Choroid plexus epithelial cell (primary cell): Measurements from ENCODE around the gene GYG1.

Experiments
- DNase-seq: peaks from one replicate; pipeline ENCODE4 v3.0.0-alpha.2; 2010; ENCODE audit warnings: low read depth
- H3K4me3 ChIP-seq: 2 replicates; pipeline ENCODE4 v1.5.1; 2011; ENCODE audit warnings: low read depth, mild to moderate bottlenecking, control low read depth, low read length, moderate library complexity
- CTCF ChIP-seq: conservative IDR thresholded peaks from 2 replicates; pipeline ENCODE4 v1.5.1; 2011; ENCODE audit warnings: low read depth, mild to moderate bottlenecking, control low read depth, inconsistent platforms, low read length, moderate library complexity

GYG1 gene

GRCh38 chr3:149031096-149031495 is 39.8 kb downstream of the GYG1 start:
- no peak for TF ChIP-seq CTCF

GRCh38 chr3:149037684-149038083 is 46.3 kb downstream of the GYG1 start:
- DNase-seq: no peak
- TF ChIP-seq CTCF: no peak
- no peak overlapping the region for H3K4me3 ChIP-seq

More at GRCh38 chr3:149031096-149031495, 39.8 kb downstream of the GYG1 start:
- DNase-seq: no peak
- no peak overlapping the region for H3K4me3 ChIP-seq

GRCh38 chr3:149038322-149038721 is 47.0 kb downstream of the GYG1 start:
- no peak for DNase-seq
- no peak for TF ChIP-seq CTCF
- H3K4me3 ChIP-seq: no peak overlapping the region

- no peak for TF ChIP-seq CTCF
- DNase-seq: peak; percentile 77
- no peak overlapping the region for H3K4me3 ChIP-seq
Measured at GRCh38 chr3:149042789-149043386, 51.5 kb downstream of the GYG1 start.

- H3K4me3 ChIP-seq: no peak overlapping the region
- DNase-seq: no peak
- TF ChIP-seq CTCF: no peak
Measured at GRCh38 chr3:149044339-149045083, 53.2 kb downstream of the GYG1 start.

- no peak overlapping the region for H3K4me3 ChIP-seq
- TF ChIP-seq CTCF: no peak
- peak; percentile 34 for DNase-seq
Measured at GRCh38 chr3:149055575-149055974, 64.2 kb downstream of the GYG1 start.

- TF ChIP-seq CTCF: no peak
- H3K4me3 ChIP-seq: no peak overlapping the region
- DNase-seq: no peak
Measured at GRCh38 chr3:149058198-149058597, 66.9 kb downstream of the GYG1 start.
